IMR-90 (cell line): ENCODE results near the gene UPK3B.

Experiments
- FOS ChIP-seq: fragments of 150-350 bp; IDR thresholded peaks from 2 replicates; pipeline ENCODE4 v1.6.1; 2016; ENCODE audit warnings: low read depth, low read length
- MXI1 ChIP-seq: IDR thresholded peaks from 2 replicates; pipeline ENCODE4 v1.6.1; 2012; ENCODE audit warnings: low read depth, mild to moderate bottlenecking, low read length, moderate library complexity, borderline replicate concordance
- NFE2L2 ChIP-seq: fragments of 150-350 bp; IDR thresholded peaks from 2 replicates; pipeline ENCODE4 v1.6.1; 2016; ENCODE audit warnings: low read depth, mild to moderate bottlenecking, low read length
- POLR2A ChIP-seq: IDR thresholded peaks from 2 replicates; pipeline ENCODE4 v1.6.1; 2012; ENCODE audit warnings: mild to moderate bottlenecking, low read depth, low read length
- RCOR1 ChIP-seq: IDR thresholded peaks from 2 replicates; pipeline ENCODE4 v1.6.1; 2012; ENCODE audit warnings: mild to moderate bottlenecking, low read length, improper control_type of control experiment; ENCODE audit not compliant: insufficient replicate concordance
- RFX5 ChIP-seq: IDR thresholded peaks from 2 replicates; pipeline ENCODE4 v1.8.0; 2012; ENCODE audit warnings: low read depth, mild to moderate bottlenecking, low read length, moderate library complexity
- SMC3 ChIP-seq: fragments of 150-350 bp; IDR thresholded peaks from 2 replicates; pipeline ENCODE4 v1.6.1; 2016; ENCODE audit warnings: low read depth, mild to moderate bottlenecking, antibody characterized with exemption, low read length, moderate library complexity
- TF ChIP-seq, protein P1 (sequence below): conservative IDR thresholded peaks from 2 replicates; pipeline ENCODE4 v1.5.1; 2012; ENCODE audit warnings: mild to moderate bottlenecking, low read depth, low read length, improper control_type of control experiment
- TF ChIP-seq, protein P2 (sequence below): fragments of 150-350 bp; IDR thresholded peaks from 2 replicates; pipeline ENCODE4 v1.6.1; 2017; ENCODE audit warnings: mild to moderate bottlenecking, antibody characterized with exemption, low read length, low read depth

DNA sequence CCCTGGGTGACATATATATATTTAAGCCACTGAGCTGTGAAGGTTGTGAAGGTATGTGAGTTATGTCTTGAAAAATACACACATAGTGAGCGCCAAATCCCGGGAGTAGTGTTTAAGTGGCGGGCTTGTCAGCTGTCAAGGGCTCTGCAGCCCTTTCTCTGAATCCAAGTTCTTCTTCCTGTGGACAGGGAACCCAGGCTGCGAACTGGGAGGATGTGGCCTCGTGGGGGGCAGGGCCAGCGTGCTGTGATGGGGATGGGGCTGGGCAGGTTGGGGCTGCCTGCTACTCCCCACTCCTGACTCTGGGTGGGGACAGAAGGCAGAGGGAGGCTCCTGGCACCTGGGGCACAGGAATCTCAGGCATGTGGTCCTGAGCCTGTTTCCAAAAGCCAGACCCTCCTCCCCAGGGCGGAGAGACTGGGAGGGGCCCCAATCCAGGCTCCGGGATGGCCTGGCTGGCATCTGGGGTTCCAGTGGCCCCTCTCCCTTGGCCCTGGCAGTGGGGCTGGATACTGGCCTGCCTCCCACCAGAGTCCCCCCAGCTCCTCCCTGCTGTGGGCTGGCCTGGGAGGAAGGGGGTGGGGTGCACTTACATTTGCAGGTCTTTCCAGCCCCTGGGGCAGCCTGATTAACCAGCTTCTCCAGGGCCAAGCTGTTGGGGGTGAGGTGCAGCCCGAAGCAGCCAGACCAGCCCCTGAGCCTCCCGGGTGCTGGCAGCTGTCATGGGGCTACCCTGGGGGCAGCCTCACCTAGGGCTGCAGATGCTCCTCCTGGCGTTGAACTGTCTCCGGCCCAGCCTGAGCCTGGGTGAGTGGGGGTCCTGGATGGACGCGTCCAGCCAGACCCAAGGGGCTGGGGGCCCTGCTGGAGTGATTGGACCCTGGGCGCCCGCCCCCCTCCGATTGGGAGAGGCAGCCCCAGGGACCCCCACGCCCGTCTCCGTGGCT, at the start of gene UPK3B:
- TF ChIP-seq, protein P1, sequence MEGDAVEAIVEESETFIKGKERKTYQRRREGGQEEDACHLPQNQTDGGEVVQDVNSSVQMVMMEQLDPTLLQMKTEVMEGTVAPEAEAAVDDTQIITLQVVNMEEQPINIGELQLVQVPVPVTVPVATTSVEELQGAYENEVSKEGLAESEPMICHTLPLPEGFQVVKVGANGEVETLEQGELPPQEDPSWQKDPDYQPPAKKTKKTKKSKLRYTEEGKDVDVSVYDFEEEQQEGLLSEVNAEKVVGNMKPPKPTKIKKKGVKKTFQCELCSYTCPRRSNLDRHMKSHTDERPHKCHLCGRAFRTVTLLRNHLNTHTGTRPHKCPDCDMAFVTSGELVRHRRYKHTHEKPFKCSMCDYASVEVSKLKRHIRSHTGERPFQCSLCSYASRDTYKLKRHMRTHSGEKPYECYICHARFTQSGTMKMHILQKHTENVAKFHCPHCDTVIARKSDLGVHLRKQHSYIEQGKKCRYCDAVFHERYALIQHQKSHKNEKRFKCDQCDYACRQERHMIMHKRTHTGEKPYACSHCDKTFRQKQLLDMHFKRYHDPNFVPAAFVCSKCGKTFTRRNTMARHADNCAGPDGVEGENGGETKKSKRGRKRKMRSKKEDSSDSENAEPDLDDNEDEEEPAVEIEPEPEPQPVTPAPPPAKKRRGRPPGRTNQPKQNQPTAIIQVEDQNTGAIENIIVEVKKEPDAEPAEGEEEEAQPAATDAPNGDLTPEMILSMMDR, result no peak
- TF ChIP-seq RFX5, result no peak
- TF ChIP-seq POLR2A, result no peak
- TF ChIP-seq NFE2L2, result no peak
- TF ChIP-seq, protein P2, sequence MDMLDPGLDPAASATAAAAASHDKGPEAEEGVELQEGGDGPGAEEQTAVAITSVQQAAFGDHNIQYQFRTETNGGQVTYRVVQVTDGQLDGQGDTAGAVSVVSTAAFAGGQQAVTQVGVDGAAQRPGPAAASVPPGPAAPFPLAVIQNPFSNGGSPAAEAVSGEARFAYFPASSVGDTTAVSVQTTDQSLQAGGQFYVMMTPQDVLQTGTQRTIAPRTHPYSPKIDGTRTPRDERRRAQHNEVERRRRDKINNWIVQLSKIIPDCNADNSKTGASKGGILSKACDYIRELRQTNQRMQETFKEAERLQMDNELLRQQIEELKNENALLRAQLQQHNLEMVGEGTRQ, result no peak
- TF ChIP-seq RCOR1, result no peak
- TF ChIP-seq SMC3, result no peak
- TF ChIP-seq MXI1, result no peak
- no peak for TF ChIP-seq FOS
